Stimulated activated CD8-positive, alpha-beta memory T cell treated with anti-CD3 and anti-CD28 coated beads, Interleukin-12 subunit alpha, Interleukin-12 subunit beta, amount 100 ng/mL, for 4 hours (primary cell): ENCODE data around the gene TIGD2.

ENCODE experiments used
- DNase-seq: peaks from one replicate; pipeline ENCODE4 v3.0.0-alpha.2; 2020; ENCODE audit warnings: low read depth

Gene TIGD2

DNA sequence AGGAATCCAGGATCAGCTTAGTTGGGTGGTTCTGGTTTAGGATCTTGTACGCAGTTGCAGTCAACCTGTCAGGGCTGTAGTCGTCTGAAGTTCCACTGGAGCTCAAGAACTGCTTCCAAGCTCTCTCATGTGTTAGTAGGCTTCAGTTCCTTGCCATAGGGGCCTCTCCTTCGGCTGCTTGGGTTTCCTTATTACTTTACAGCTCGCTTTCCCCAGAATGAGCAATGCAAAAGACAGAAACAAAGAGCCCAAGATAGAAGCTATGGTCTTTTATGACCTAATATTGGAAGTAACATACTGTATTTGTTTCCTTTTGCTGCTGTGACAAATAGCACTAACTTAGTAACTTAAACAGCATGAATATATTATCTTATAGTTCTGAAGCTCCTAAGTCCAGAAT is 51.7 kb downstream of the TIGD2 start:
- DNase-seq = no peak

DNA sequence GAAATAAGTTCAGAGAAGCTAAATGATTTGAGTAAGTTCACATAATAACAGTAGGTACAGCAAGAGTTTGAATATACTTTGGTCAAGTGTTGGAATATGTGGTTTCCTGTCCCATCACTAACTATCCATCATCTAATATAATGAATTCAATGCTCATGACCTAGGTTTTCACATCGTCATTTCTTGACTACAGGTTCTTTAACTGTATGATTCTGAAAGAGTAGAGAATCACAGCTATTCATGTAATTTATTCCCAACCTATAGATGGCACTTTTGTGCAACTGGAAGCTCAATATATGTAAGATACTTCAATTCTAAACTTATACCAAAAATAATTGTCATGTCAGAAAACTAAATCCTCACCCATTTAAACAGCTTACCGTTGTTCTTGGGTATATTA is 53.1 kb downstream of the TIGD2 start:
- no peak for DNase-seq
